KMS-11 (cell line): Measurements from ENCODE around the gene AGAP1.

Experiments
- H2AFZ ChIP-seq: fragments of 200-600 bp; sonication (generic); 2 replicates; pipeline ENCODE4 v1.6.1; 2016; ENCODE audit warnings: antibody characterized with exemption, mixed run types, low read depth
- H3K27ac ChIP-seq: fragments of 200-600 bp; sonication (generic); 2 replicates; pipeline ENCODE4 v1.6.1; 2016; ENCODE audit warnings: mild to moderate bottlenecking, mixed run types
- H3K27me3 ChIP-seq: fragments of 200-600 bp; sonication (generic); 2 replicates; pipeline ENCODE4 v1.6.1; 2017; ENCODE audit warnings: mild to moderate bottlenecking, low read depth, mixed run types, moderate library complexity; ENCODE audit not compliant: insufficient read depth
- H3K36me3 ChIP-seq: fragments of 200-600 bp; sonication (generic); 2 replicates; pipeline ENCODE4 v1.6.1; 2017; ENCODE audit warnings: mild to moderate bottlenecking, mixed run types; ENCODE audit not compliant: insufficient read depth
- H3K4me1 ChIP-seq: fragments of 200-600 bp; sonication (generic); 2 replicates; pipeline ENCODE4 v1.6.1; 2016; ENCODE audit warnings: mild to moderate bottlenecking, low read depth, mixed run types; ENCODE audit not compliant: poor library complexity, severe bottlenecking
- H3K4me2 ChIP-seq: fragments of 200-600 bp; sonication (generic); 2 replicates; pipeline ENCODE4 v1.7.0; 2016; ENCODE audit warnings: mild to moderate bottlenecking, mixed run types
- H3K4me3 ChIP-seq: fragments of 200-600 bp; sonication (generic); IDR thresholded peaks from 2 replicates; pipeline ENCODE4 v1.6.1; 2017; ENCODE audit warnings: low read depth, low read length, mixed read lengths; ENCODE audit not compliant: insufficient read depth
- H3K79me2 ChIP-seq: fragments of 200-600 bp; sonication (generic); 2 replicates; pipeline ENCODE4 v1.6.1; 2016; ENCODE audit warnings: low read depth, mixed run types; ENCODE audit not compliant: insufficient read depth
- H3K9ac ChIP-seq: fragments of 200-600 bp; sonication (generic); 2 replicates; pipeline ENCODE4 v1.6.1; 2016; ENCODE audit warnings: mild to moderate bottlenecking, mixed run types
- H4K20me1 ChIP-seq: fragments of 200-600 bp; sonication (generic); 2 replicates; pipeline ENCODE4 v1.6.1; 2016; ENCODE audit warnings: mild to moderate bottlenecking, mixed run types; ENCODE audit not compliant: insufficient read depth
- TF ChIP-seq, protein P1 (sequence below): fragments of 200-600 bp; sonication (generic); conservative IDR thresholded peaks from 2 replicates; pipeline ENCODE4 v1.6.1; 2017; ENCODE audit warnings: low read depth, mild to moderate bottlenecking, antibody characterized with exemption, low read length, moderate library complexity, mixed read lengths

The AGAP1 gene

DNA sequence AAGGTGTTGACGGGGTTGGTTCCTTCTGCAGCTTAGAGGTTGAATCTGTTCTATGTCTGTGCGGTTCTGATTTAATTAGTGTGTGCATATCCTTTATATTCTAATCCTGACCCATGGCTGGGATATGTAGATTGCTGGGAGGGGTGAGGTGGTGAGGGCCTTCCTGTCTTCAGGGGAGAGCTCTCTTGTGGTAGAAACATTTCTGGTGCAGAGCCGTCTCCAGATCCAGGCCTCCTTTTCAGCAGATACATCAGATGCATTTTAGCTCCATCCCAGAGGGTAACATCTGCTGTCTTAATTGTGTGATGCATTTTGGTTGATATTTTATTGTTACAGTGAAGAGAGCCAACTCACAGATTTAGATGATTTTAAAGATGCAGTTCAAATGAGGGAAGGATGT is 227.8 kb downstream of the AGAP1 start:
- H4K20me1 ChIP-seq: no peaks in the 10 kb centered on the region
- no peak overlapping the region for H3K4me2 ChIP-seq
- H3K36me3 ChIP-seq: no peaks in the 10 kb centered on the region
- no peaks in the 10 kb centered on the region for H3K79me2 ChIP-seq
- H3K27me3 ChIP-seq: no peaks in the 10 kb centered on the region
- H3K4me3 ChIP-seq: no peak overlapping the region
- H3K27ac ChIP-seq: no peak overlapping the region
- no peak overlapping the region for H2AFZ ChIP-seq
- H3K4me1 ChIP-seq: no peaks in the 10 kb centered on the region
- TF ChIP-seq, protein P1, sequence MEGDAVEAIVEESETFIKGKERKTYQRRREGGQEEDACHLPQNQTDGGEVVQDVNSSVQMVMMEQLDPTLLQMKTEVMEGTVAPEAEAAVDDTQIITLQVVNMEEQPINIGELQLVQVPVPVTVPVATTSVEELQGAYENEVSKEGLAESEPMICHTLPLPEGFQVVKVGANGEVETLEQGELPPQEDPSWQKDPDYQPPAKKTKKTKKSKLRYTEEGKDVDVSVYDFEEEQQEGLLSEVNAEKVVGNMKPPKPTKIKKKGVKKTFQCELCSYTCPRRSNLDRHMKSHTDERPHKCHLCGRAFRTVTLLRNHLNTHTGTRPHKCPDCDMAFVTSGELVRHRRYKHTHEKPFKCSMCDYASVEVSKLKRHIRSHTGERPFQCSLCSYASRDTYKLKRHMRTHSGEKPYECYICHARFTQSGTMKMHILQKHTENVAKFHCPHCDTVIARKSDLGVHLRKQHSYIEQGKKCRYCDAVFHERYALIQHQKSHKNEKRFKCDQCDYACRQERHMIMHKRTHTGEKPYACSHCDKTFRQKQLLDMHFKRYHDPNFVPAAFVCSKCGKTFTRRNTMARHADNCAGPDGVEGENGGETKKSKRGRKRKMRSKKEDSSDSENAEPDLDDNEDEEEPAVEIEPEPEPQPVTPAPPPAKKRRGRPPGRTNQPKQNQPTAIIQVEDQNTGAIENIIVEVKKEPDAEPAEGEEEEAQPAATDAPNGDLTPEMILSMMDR: no peak
- H3K9ac ChIP-seq: no peak overlapping the region

DNA sequence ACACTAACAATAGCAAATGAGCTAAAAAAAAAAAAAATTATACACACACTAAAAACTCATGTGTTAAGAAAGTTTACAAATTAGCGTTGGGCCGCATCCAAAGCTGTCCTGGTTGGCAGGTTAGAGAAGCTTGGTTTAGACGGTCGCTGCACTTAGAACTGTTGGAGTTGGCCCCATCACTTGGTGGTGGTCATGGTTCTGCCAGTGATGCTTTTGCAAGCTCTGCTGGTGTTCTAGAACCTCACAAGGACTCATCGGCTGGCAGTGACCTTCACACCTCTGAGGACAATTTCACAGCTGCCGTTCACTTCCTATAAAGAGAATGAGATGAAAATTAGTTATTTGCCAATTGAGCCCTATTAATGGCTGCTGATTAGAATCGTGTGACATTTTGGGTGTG is 229.0 kb downstream of the AGAP1 start:
- Histone ChIP-seq H3K27ac (no peak overlapping the region), H2AFZ (no peak overlapping the region), H3K4me2 (no peak overlapping the region), H3K27me3 (no peaks in the 10 kb centered on the region), H3K79me2 (no peaks in the 10 kb centered on the region), H3K4me1 (no peaks in the 10 kb centered on the region), H3K36me3 (no peaks in the 10 kb centered on the region), H4K20me1 (no peaks in the 10 kb centered on the region), H3K4me3 (no peak overlapping the region), H3K9ac (no peak overlapping the region)
- TF ChIP-seq, protein P1: no peak

DNA sequence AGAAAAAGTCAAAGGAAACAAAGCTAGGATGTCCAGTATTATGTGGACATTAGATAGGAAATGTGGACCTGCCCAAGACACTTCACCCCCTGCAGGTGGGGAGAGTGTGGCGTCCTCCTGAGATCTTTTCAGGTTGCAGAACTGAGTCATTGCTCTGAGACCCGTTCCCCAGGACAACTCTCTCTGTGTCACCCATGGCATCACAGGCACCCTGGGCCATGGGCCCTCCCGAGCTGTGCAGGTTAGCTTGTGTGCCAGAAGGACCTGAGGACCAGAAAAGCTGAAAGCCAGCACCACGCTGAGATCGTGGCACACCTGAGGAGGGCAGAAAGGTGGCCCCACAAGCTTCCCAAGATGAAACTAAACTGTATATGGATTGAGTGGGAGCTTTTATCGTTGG is 229.5 kb downstream of the AGAP1 start:
- Histone ChIP-seq H3K27ac (no peak overlapping the region), H4K20me1 (no peaks in the 10 kb centered on the region), H3K27me3 (no peaks in the 10 kb centered on the region), H3K9ac (no peak overlapping the region), H3K4me1 (no peaks in the 10 kb centered on the region), H3K4me2 (no peak overlapping the region), H3K36me3 (no peaks in the 10 kb centered on the region), H3K4me3 (no peak overlapping the region), H3K79me2 (no peaks in the 10 kb centered on the region), H2AFZ (no peak overlapping the region)
- TF ChIP-seq, protein P1: no peak

DNA sequence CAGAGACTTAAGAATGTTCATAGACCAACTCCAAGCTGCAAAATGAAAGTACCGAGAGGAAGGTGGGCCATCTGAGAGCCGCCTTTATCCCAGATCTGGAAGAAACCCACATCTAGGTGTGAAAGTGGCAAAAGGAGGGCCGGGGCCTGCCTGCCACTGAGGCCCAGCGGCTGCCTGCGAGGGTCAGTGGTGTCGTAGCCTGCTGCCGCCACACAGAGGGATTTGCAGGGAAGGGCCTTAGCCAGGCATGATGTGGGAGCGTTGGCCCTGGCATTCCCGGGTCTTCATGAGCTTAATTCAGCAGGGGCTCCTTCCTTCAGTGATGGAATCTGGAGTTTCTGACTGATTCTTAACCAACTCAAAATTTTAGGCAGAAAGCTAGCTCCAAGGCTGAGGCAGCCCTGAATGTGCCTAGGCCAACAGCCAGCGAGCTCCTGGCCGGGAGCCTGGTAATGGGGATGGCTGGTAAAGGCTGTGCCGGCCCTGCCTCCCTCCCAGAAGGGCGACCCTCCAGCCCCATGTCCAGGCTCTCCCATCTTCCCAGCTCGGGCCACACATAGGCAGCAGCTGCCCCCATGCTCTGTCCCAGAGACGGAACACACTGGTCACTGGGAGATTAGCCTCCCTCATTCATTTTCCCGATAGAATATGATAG is 230.1 kb downstream of the AGAP1 start:
- Histone ChIP-seq H3K4me2 (no peak overlapping the region), H3K79me2 (no peaks in the 10 kb centered on the region), H3K4me1 (no peaks in the 10 kb centered on the region), H4K20me1 (no peaks in the 10 kb centered on the region), H3K36me3 (no peaks in the 10 kb centered on the region), H3K4me3 (no peak overlapping the region), H3K9ac (no peak overlapping the region), H2AFZ (no peak overlapping the region), H3K27ac (no peak overlapping the region), H3K27me3 (no peaks in the 10 kb centered on the region)
- TF ChIP-seq, protein P1: no peak
